SK-N-SH treated with all-trans-retinoic acid at 6 μM for 48 hours (cell line): ENCODE results near the gene NFIA.
A peak's percentile ranks its signal among the peaks of the same experiment; 100 is the strongest.

ENCODE experiments used
- ATAC-seq: fragments of 200-7000 bp; cut with Tn5 transposase; 3 replicates; pipeline ENCODE4 v1.9.1; 2020; ENCODE audit warnings: mild to moderate bottlenecking, moderate library complexity
- ARNTL ChIP-seq: fragments of 450-650 bp; formaldehyde crosslinking; IDR thresholded peaks from 2 replicates; pipeline ENCODE4 v1.5.0; 2020; ENCODE audit warnings: low read depth, mild to moderate bottlenecking, moderate library complexity, borderline replicate concordance
- CREB5 ChIP-seq: fragments of 250-450 bp; sonication (Bioruptor Pico); IDR thresholded peaks from 2 replicates; pipeline ENCODE4 v1.5.1; 2020; ENCODE audit warnings: low read depth, mild to moderate bottlenecking, moderate library complexity
- CSRNP3 ChIP-seq: fragments of 250-450 bp; sonication (Bioruptor Pico); IDR thresholded peaks from 2 replicates; pipeline ENCODE4 v1.5.1; 2021; ENCODE audit warnings: mild to moderate bottlenecking, moderate library complexity
- ESRRG ChIP-seq: fragments of 250-450 bp; sonication (Bioruptor Pico); IDR thresholded peaks from 2 replicates; pipeline ENCODE4 v1.6.1; 2021; ENCODE audit warnings: mild to moderate bottlenecking
- GLIS3 ChIP-seq: fragments of 250-450 bp; sonication (Bioruptor Pico); IDR thresholded peaks from 2 replicates; pipeline ENCODE4 v1.5.0; 2020; ENCODE audit warnings: mild to moderate bottlenecking, moderate library complexity
- ISL1 ChIP-seq: fragments of 250-450 bp; sonication (Bioruptor Pico); IDR thresholded peaks from 2 replicates; pipeline ENCODE4 v2.1.2; 2022; ENCODE audit warnings: mild to moderate bottlenecking, moderate library complexity
- OSR1 ChIP-seq: fragments of 250-450 bp; sonication (Bioruptor Pico); IDR thresholded peaks from 2 replicates; pipeline ENCODE4 v1.8.0; 2022; ENCODE audit warnings: moderate library complexity, mild to moderate bottlenecking, inconsistent platforms
- PATZ1 ChIP-seq: fragments of 250-450 bp; sonication (Bioruptor Pico); IDR thresholded peaks from 2 replicates; pipeline ENCODE4 v1.8.0; 2020; ENCODE audit warnings: mild to moderate bottlenecking, moderate library complexity, borderline replicate concordance
- POU6F1 ChIP-seq: fragments of 250-450 bp; sonication (Bioruptor Pico); IDR thresholded peaks from 2 replicates; pipeline ENCODE4 v1.8.0; 2021; ENCODE audit warnings: low read depth, mild to moderate bottlenecking, moderate library complexity, borderline replicate concordance
- TCF4 ChIP-seq: fragments of 250-450 bp; sonication (Bioruptor Pico); IDR thresholded peaks from 2 replicates; pipeline ENCODE4 v1.8.0; 2021; ENCODE audit warnings: mild to moderate bottlenecking, moderate library complexity, borderline replicate concordance
- TOX ChIP-seq: fragments of 250-450 bp; sonication (Bioruptor Pico); IDR thresholded peaks from 2 replicates; pipeline ENCODE4 v1.8.0; 2021; ENCODE audit warnings: mild to moderate bottlenecking, moderate library complexity, borderline replicate concordance
- TSHZ2 ChIP-seq: fragments of 250-450 bp; sonication (Bioruptor Pico); IDR thresholded peaks from 2 replicates; pipeline ENCODE4 v1.5.0; 2020; ENCODE audit warnings: mild to moderate bottlenecking, moderate library complexity
- ZC3H10 ChIP-seq: fragments of 250-450 bp; sonication (Bioruptor Pico); IDR thresholded peaks from 2 replicates; pipeline ENCODE4 v1.5.1; 2021; ENCODE audit warnings: mild to moderate bottlenecking, moderate library complexity
- ZFP3 ChIP-seq: fragments of 250-450 bp; sonication (Bioruptor Pico); IDR thresholded peaks from 2 replicates; pipeline ENCODE4 v1.5.0; 2020; ENCODE audit warnings: mild to moderate bottlenecking, moderate library complexity
- ZFP30 ChIP-seq: fragments of 450-650 bp; formaldehyde crosslinking; IDR thresholded peaks from 2 replicates; pipeline ENCODE4 v1.5.0; 2022; ENCODE audit warnings: mild to moderate bottlenecking, moderate library complexity
- ZNF565 ChIP-seq: fragments of 450-650 bp; formaldehyde crosslinking; conservative IDR thresholded peaks from 2 replicates; pipeline ENCODE4 v1.5.0; 2020; ENCODE audit warnings: low read depth, mild to moderate bottlenecking, moderate library complexity
- ZNF70 ChIP-seq: fragments of 450-650 bp; formaldehyde crosslinking; IDR thresholded peaks from 2 replicates; pipeline ENCODE4 v1.5.0; 2020; ENCODE audit warnings: mild to moderate bottlenecking, moderate library complexity
- ZNF8 ChIP-seq: fragments of 450-650 bp; formaldehyde crosslinking; IDR thresholded peaks from 2 replicates; pipeline ENCODE4 v1.5.0; 2020; ENCODE audit warnings: mild to moderate bottlenecking, moderate library complexity

Gene NFIA

GRCh38 chr1:61332796-61333195, 250.4 kb downstream of the NFIA start:
- ATAC-seq = no peak
- TF ChIP-seq TSHZ2 (no peak), ARNTL (CRISPR knock-in tag) (no peak), ESRRG (CRISPR knock-in tag) (no peak), ZC3H10 (CRISPR knock-in tag) (no peak), ZNF565 (no peak), ZNF70 (no peak), PATZ1 (CRISPR knock-in tag) (no peak), OSR1 (CRISPR knock-in tag) (no peak), CREB5 (CRISPR knock-in tag) (no peak)

GRCh38 chr1:61334718-61335589, 252.6 kb downstream of the NFIA start:
- peak; percentile 7; the same call in 1 of the 3 replicates for ATAC-seq
- TF ChIP-seq CREB5 (CRISPR knock-in tag) = peak; percentile 61; the same call in 1 of the 2 replicates
- TF ChIP-seq ISL1 = peak; percentile 57
- no peak for TF ChIP-seq ZFP30
- peak; percentile 90 for TF ChIP-seq TSHZ2
- TF ChIP-seq TCF4 (CRISPR knock-in tag) = peak; percentile 88

- no peak for TF ChIP-seq ZFP30
- TF ChIP-seq ZNF8 (CRISPR knock-in tag) = no peak
- TF ChIP-seq OSR1 (CRISPR knock-in tag) = no peak
- TF ChIP-seq ZNF565 = no peak
- TF ChIP-seq ZFP3 (CRISPR knock-in tag) = no peak
- no peak for TF ChIP-seq GLIS3 (CRISPR knock-in tag)
- TF ChIP-seq TCF4 (CRISPR knock-in tag) = no peak
- TF ChIP-seq CSRNP3 (CRISPR knock-in tag) = no peak
- TF ChIP-seq TSHZ2 = no peak
- no peak for TF ChIP-seq ZC3H10 (CRISPR knock-in tag)
- TF ChIP-seq POU6F1 (CRISPR knock-in tag) = no peak
- TF ChIP-seq TOX (CRISPR knock-in tag) = no peak
- peak; percentile 24; the same call in 1 of the 3 replicates for ATAC-seq
These were observed 254.7 kb downstream of the NFIA start for GRCh38 chr1:61337037-61337436.
